Panc1 (cell line): ENCODE results near the gene USP28. TPM values are rescaled to one million over a fixed set of nuclear protein-coding genes. Genes with fewer than 3 reads are reported as not detected.

Source experiments
- ATAC-seq: fragments of 200-7000 bp; cut with Tn5 transposase; 2 replicates; pipeline ENCODE4 v1.9.1; 2020; ENCODE audit warnings: mild to moderate bottlenecking, moderate library complexity
- BruUV-seq: library from RNA; stranded (reverse); fragments of 400-500 nt; replicated peaks from 2 replicates; lab custom pipeline; 2021; lab: Mats Ljungman, UMichigan
- CTCF ChIA-PET: fragments of 300-600 bp; sonication (Branson Sonifier 250); formaldehyde crosslinking; loops from one replicate; lab custom pipeline; 2022; ENCODE audit warnings: antibody characterized with exemption; lab: Charles Lee
- POLR2A ChIA-PET: fragments of 300-600 bp; sonication (Branson Sonifier 250); formaldehyde crosslinking; loops from one replicate; lab custom pipeline; 2022; ENCODE audit warnings: antibody characterized with exemption; lab: Charles Lee
- DNase-seq: peaks from one replicate; pipeline ENCODE4 v3.0.0-alpha.2; 2010; ENCODE audit warnings: low read depth, low spot score
- H3K27ac ChIP-seq: 2 replicates; pipeline ENCODE4 v1.5.1; 2011; ENCODE audit warnings: mild to moderate bottlenecking, low read length, inconsistent platforms
- H3K27me3 ChIP-seq: fragments of 200-500 bp; sonication (Bioruptor generic); 2 replicates; pipeline ENCODE4 v1.6.0; 2014; ENCODE audit warnings: low read length, inconsistent platforms; ENCODE audit not compliant: control insufficient read depth, insufficient read depth
- H3K36me3 ChIP-seq: fragments of 200-500 bp; sonication (Bioruptor generic); 2 replicates; pipeline ENCODE4 v1.5.1; 2014; ENCODE audit warnings: inconsistent platforms, mild to moderate bottlenecking, low read length, moderate library complexity; ENCODE audit not compliant: control insufficient read depth, insufficient read depth
- H3K4me1 ChIP-seq: 2 replicates; pipeline ENCODE4 v1.5.1; 2011; ENCODE audit warnings: inconsistent platforms, mild to moderate bottlenecking, low read length, moderate library complexity; ENCODE audit not compliant: control insufficient read depth, insufficient read depth
- H3K4me3 ChIP-seq, 2 experiments: 2 replicates each; pipeline ENCODE4 v1.5.1; 2011 to 2012; ENCODE audit warnings: low read depth in 2 of 2, low read length in 2 of 2, mild to moderate bottlenecking in 2 of 2, inconsistent platforms in 1 of 2, moderate library complexity in 1 of 2
- H3K9me3 ChIP-seq: fragments of 200-500 bp; sonication (Bioruptor generic); 2 replicates; pipeline ENCODE4 v1.5.1; 2014; ENCODE audit warnings: low read depth, mild to moderate bottlenecking, inconsistent platforms, low read length, moderate library complexity; ENCODE audit not compliant: control insufficient read depth, insufficient read depth
- POLR2AphosphoS5 ChIP-seq: IDR thresholded peaks from 2 replicates; pipeline ENCODE4 v1.6.1; 2012; ENCODE audit warnings: mild to moderate bottlenecking, low read depth, low read length, moderate library complexity
- SIN3A ChIP-seq: IDR thresholded peaks from 2 replicates; pipeline ENCODE4 v1.6.1; 2012; ENCODE audit warnings: low read depth, mild to moderate bottlenecking, low read length, moderate library complexity, borderline replicate concordance; ENCODE audit not compliant: insufficient read depth
- TCF7L2 ChIP-seq: IDR thresholded peaks from 2 replicates; pipeline ENCODE4 v1.6.1; 2011; ENCODE audit warnings: mild to moderate bottlenecking, low read depth, low read length, inconsistent platforms
- in situ Hi-C: cut with HindIII; loops from 2 replicates; pipeline ENCODE4 v1.10.0; 2016; ENCODE audit warnings: low sequenced_read_pairs, low pct_unique_long_range_greater_than_20kb
- intact Hi-C: fragments of 100-400 bp; cut with micrococcal nuclease; formaldehyde crosslinking; loops from one replicate; pipeline ENCODE4 v1.10.0; 2022; ENCODE audit not compliant: unreplicated experiment
- total RNA-seq: library from RNA; stranded (reverse); gene quantifications from one replicate; pipeline ENCODE4 v1.2.1, GENCODE V29; 2021; ENCODE audit not compliant: unreplicated experiment
- TF ChIP-seq, protein P1 (sequence below): fragments of 450-650 bp; IDR thresholded peaks from 2 replicates; pipeline ENCODE4 v1.5.1; 2017; ENCODE audit warnings: mild to moderate bottlenecking
- TF ChIP-seq, protein P2 (sequence below), 2 experiments: IDR thresholded peaks; 2 replicates each; pipeline ENCODE4 v1.6.1; 2011 to 2012; ENCODE audit warnings: low read depth in 2 of 2, control low read depth in 1 of 2, low read length in 1 of 2, mild to moderate bottlenecking in 1 of 2, moderate library complexity in 1 of 2; ENCODE audit not compliant: insufficient read depth in 1 of 2

Gene USP28
- total RNA-seq, 1 experiment from 2014 or later, result 52.3 TPM

DNA sequence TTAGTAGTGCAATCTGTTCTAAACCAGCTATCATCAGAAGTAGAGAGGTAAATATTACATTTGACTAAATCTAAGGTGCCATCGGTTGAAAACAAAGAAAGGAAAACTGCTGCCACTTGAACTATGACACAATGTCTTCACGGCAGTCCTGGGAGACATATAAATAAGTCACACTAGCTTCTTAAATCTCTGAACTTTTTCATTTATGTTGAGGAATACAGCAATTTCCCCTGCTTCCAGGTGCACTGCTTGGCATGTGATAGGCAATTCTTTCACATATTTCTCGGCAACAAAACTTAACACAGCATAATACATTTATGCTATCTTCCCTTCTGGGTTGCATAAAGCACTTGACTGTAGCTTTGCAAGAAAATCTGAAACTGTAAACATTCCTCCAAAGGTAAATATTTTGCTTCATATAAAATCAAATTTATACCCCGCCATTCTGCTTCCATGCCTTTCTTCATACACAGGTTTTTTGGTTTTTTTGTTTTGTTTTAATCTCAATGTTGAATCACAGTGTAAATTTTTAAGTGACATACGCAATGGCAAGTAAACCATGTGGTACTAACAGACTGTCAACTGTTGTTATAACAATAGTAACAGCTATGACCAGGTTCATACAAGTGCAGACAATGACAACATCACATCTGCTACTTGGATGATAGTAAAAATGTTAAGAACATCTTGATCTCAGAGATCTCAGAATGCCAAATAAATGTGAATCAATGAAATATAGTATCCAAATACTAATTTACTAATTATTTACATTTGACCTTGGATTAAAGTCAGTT, 18.2 kb downstream of the USP28 start:
- no peaks in the 10 kb centered on the region for H3K27me3 ChIP-seq
- DNase-seq, result no peak
- in situ Hi-C loops (no loop called here), intact Hi-C loops (no loop called here)
- ChIA-PET POLR2A (no interaction called here), CTCF (no interaction called here)
- BruUV-seq, result no TSS peak
- H3K4me1 ChIP-seq, result 0 out of 2 replicates have a peak, but pooled peaks cover 7% of the 10 kb centered on the region
- no peak overlapping the region for H3K4me3 ChIP-seq
- no peak for ATAC-seq
- H3K27ac ChIP-seq, result no peak overlapping the region
- H3K36me3 ChIP-seq, result no peaks in the 10 kb centered on the region
- H3K9me3 ChIP-seq, result no peaks in the 10 kb centered on the region
- no peak for TF ChIP-seq SIN3A
- TF ChIP-seq TCF7L2, result no peak
- no peak for TF ChIP-seq POLR2AphosphoS5
- TF ChIP-seq, protein P1, sequence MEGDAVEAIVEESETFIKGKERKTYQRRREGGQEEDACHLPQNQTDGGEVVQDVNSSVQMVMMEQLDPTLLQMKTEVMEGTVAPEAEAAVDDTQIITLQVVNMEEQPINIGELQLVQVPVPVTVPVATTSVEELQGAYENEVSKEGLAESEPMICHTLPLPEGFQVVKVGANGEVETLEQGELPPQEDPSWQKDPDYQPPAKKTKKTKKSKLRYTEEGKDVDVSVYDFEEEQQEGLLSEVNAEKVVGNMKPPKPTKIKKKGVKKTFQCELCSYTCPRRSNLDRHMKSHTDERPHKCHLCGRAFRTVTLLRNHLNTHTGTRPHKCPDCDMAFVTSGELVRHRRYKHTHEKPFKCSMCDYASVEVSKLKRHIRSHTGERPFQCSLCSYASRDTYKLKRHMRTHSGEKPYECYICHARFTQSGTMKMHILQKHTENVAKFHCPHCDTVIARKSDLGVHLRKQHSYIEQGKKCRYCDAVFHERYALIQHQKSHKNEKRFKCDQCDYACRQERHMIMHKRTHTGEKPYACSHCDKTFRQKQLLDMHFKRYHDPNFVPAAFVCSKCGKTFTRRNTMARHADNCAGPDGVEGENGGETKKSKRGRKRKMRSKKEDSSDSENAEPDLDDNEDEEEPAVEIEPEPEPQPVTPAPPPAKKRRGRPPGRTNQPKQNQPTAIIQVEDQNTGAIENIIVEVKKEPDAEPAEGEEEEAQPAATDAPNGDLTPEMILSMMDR, result no peak
- TF ChIP-seq, protein P2, sequence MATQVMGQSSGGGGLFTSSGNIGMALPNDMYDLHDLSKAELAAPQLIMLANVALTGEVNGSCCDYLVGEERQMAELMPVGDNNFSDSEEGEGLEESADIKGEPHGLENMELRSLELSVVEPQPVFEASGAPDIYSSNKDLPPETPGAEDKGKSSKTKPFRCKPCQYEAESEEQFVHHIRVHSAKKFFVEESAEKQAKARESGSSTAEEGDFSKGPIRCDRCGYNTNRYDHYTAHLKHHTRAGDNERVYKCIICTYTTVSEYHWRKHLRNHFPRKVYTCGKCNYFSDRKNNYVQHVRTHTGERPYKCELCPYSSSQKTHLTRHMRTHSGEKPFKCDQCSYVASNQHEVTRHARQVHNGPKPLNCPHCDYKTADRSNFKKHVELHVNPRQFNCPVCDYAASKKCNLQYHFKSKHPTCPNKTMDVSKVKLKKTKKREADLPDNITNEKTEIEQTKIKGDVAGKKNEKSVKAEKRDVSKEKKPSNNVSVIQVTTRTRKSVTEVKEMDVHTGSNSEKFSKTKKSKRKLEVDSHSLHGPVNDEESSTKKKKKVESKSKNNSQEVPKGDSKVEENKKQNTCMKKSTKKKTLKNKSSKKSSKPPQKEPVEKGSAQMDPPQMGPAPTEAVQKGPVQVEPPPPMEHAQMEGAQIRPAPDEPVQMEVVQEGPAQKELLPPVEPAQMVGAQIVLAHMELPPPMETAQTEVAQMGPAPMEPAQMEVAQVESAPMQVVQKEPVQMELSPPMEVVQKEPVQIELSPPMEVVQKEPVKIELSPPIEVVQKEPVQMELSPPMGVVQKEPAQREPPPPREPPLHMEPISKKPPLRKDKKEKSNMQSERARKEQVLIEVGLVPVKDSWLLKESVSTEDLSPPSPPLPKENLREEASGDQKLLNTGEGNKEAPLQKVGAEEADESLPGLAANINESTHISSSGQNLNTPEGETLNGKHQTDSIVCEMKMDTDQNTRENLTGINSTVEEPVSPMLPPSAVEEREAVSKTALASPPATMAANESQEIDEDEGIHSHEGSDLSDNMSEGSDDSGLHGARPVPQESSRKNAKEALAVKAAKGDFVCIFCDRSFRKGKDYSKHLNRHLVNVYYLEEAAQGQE (IDR thresholded peaks at IDR 0.05; ENCODE audit: insufficient read depth in 1 of 2, low read depth in 2 of 2, low read length in 1 of 2), result no peak

DNA sequence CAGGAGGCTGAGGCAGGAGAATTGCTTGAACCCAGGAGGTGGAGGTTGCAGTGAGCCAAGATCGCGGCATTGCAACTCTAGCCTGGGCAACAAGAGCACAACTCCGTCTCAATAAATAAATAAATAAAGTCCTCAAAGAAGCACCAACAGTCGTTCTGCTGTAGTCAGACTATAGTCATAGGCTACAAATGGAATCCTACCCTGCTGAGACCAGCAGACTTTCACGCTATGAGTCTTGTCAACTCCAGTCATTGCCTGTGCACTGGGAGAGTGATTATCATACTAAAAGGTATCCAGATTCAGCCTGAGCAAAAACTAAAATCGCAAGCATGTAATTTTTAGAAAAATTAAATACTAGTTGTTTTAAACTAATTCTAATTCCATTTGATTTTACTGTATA, 19.6 kb downstream of the USP28 start:
- ChIA-PET CTCF (no interaction called here), POLR2A (no interaction called here)
- no TSS peak for BruUV-seq
- TF ChIP-seq TCF7L2 (no peak), POLR2AphosphoS5 (no peak), SIN3A (no peak)
- TF ChIP-seq, protein P1, result no peak
- TF ChIP-seq, protein P2 (IDR thresholded peaks at IDR 0.05; ENCODE audit: insufficient read depth in 1 of 2, low read depth in 2 of 2, low read length in 1 of 2), result no peak
- 0 out of 2 replicates have a peak, but pooled peaks cover 7% of the 10 kb centered on the region for H3K4me1 ChIP-seq
- no peaks in the 10 kb centered on the region for H3K27me3 ChIP-seq
- in situ Hi-C loops, result no loop called here
- DNase-seq (no peak), ATAC-seq (no peak)
- H3K4me3 ChIP-seq, result no peak overlapping the region
- no peak overlapping the region for H3K27ac ChIP-seq
- intact Hi-C loops, result no loop called here
- H3K36me3 ChIP-seq, result no peaks in the 10 kb centered on the region
- H3K9me3 ChIP-seq, result no peaks in the 10 kb centered on the region
